LNCaP clone FGC (cell line): ENCODE results near the gene THBD.
A peak's percentile ranks its signal among the peaks of the same experiment; 100 is the strongest.

ENCODE experiments used
- DNase-seq: peaks from one replicate; pipeline ENCODE4 v3.0.0-alpha.2; 2011; ENCODE audit warnings: low read depth
- H3K4me3 ChIP-seq: 2 replicates; pipeline ENCODE4 v1.5.1; 2011; ENCODE audit warnings: mild to moderate bottlenecking, low read depth, low read length, control low read depth
- TF ChIP-seq, protein P1 (sequence below): IDR thresholded peaks from 2 replicates; pipeline ENCODE4 v1.5.1; 2012; ENCODE audit warnings: mild to moderate bottlenecking; ENCODE audit not compliant: control insufficient read depth, insufficient read depth; ENCODE audit errors: extremely low read depth

THBD gene

DNA sequence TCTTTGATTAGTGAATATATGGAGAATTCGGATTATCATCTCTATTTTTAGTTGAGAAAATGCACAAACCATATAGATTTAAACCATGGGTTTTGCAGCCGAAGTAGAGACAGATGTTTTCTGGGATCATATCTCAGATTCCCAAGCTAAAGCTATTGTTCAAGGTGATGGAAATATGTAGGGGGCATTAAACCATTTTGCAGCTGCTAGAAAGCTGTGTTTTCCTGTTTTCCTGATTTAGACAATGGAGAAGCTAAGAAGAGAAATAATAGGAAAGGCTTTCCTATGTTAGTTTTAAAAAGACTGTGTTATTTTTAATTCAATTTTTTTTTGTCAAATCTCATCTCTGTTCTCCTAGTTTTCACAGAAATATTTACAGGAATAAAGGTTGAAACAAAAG lies 30.5 kb upstream of the THBD start:
- no peak for DNase-seq
- no peak overlapping the region for H3K4me3 ChIP-seq
- TF ChIP-seq, protein P1, sequence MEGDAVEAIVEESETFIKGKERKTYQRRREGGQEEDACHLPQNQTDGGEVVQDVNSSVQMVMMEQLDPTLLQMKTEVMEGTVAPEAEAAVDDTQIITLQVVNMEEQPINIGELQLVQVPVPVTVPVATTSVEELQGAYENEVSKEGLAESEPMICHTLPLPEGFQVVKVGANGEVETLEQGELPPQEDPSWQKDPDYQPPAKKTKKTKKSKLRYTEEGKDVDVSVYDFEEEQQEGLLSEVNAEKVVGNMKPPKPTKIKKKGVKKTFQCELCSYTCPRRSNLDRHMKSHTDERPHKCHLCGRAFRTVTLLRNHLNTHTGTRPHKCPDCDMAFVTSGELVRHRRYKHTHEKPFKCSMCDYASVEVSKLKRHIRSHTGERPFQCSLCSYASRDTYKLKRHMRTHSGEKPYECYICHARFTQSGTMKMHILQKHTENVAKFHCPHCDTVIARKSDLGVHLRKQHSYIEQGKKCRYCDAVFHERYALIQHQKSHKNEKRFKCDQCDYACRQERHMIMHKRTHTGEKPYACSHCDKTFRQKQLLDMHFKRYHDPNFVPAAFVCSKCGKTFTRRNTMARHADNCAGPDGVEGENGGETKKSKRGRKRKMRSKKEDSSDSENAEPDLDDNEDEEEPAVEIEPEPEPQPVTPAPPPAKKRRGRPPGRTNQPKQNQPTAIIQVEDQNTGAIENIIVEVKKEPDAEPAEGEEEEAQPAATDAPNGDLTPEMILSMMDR = no peak

DNA sequence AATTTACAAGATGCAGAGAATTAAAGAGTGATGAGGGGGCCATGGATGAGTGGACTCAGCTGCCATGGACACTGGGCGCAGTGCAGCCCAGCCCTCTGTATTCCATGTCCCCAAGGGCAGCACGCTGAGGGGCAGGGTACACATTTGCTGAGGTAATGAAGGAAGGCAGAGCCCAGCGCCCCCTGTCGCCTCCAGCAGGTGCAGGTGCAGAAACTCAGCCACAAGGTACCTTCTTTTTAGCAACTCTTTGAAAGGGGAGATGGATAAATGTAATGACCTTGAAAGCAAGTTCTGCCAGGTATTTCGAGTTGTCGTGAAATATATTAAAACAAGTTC lies 29.5 kb upstream of the THBD start:
- DNase-seq = no peak
- TF ChIP-seq, protein P1 = peak; percentile 53
- H3K4me3 ChIP-seq = no peak overlapping the region

DNA sequence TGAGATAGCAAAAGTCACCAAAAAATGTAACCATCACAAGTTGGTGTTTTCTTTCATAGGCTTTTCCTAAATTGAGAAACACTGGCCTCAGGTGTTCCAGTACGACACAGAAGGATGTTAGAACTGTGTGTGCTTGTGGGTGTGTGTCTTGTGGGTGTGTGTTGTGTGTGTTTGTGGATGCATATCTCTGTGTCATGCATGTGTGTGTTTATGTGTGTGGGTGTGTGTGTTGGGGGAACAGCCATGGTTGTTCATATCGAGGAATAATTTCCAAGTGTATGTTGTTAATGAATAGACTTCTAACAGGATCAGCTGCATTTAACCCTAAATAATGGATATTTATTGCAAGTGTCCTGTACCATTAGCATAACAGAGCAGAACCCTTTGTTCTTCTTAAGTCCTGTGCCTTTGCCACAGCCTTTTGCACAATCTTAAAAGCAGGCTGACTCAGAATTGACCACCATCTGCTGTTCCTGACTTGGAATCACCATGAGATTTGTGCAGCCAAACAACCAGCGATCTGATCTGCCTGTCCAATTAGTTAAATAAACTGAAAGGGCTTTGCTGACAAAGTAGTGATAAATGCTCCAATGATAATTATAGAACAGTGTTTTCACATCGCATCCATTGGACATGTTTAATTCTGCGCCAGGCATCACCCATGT lies 29.0 kb upstream of the THBD start:
- DNase-seq = no peak
- TF ChIP-seq, protein P1 = no peak
- no peak overlapping the region for H3K4me3 ChIP-seq

DNA sequence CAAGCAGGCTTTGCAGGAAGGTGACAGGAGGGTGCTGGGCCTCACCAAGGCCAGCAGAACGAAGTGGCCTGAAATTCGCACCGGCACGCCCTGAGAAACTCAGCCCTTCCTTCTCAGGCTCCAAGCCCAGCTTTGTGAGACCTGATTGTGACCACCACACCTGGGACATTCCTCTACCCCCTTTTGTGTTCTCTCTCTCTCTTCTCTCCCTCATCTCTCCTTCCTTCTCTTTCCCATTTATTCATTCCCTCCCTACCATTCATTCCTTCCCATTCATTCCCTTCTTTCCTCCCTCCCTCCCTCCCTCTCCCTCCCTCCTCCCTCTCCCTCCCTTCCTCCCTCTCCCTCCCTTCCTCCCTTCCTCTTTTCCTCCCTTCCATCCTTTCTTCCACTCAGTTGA lies 27.8 kb upstream of the THBD start:
- no peak overlapping the region for H3K4me3 ChIP-seq
- DNase-seq = no peak
- TF ChIP-seq, protein P1 = no peak

DNA sequence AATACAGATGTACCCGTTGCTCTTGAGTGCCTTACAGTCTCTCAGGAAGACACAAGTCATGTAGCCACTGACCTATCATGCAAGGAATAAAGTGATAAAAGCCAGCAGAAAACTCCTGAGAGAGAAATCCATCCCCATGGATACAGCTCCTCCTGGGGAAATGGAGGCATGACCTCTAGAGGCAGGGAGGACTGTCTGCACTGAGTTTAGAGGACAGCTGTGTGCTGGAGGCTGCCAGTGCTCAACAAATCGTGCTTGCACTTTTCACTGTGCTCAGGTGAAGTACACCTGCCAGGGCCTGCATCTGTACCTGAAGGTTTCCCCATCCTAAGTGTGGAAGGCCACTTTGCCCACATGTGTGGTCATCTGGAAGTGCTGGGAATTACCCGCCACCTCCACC lies 24.6 kb upstream of the THBD start:
- TF ChIP-seq, protein P1 = no peak
- DNase-seq = no peak
- no peak overlapping the region for H3K4me3 ChIP-seq

DNA sequence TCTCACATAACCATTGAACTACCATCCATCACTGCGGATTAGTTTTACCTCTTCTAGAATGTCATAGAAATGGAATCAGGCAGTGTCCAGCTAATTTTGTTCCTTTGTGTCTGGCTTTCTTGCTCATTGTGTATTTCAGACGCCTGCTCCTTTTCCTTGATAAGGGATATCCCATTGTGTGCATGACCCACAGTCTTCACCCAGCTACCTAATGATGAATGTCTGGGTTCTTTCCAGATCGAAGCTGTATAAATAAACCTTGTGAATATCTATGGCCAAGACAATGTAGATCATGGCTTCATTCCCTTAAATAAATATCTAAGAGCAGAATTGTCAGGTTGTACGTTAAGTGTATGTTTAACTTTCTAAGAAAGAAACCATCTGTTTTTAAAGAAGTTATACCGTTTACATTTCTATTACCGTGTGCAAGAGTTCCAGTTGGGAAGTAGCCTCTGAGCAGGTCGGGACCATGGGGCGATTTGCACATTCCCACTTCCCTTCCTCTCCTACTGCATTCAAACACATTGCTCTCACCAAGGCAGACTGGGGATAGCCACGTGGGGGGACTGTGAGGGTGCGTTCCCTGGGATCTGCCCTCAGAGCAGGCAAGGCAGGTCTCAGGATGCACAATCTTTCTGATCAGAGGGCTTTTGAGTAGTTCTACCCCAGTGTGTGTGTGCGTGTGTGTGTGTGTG lies 23.6 kb upstream of the THBD start:
- H3K4me3 ChIP-seq = no peak overlapping the region
- TF ChIP-seq, protein P1 = no peak
- DNase-seq = no peak

DNA sequence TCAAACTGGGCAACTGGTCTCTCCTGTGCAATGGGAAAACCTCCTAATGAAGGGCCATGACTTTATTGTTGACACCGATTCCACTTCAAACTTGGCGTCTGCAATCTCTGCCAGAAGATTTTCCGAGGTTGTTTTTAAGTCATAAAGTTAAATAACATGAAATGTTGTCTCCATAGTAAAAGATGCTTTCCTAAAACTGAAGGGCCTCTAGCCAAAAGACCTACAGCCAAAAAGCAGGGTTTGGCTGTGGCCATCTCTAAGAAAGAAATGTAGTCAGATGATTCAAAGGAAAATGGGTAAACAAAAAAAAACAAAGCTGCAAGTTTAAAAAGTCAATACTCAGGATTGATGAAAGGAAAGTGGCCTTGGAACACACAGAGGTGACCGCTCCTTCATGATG lies 22.5 kb upstream of the THBD start:
- no peak for DNase-seq
- TF ChIP-seq, protein P1 = no peak
- H3K4me3 ChIP-seq = no peak overlapping the region
